Nasal cavity respiratory epithelium epithelial cell of viscerocranial mucosa (primary cell): ENCODE data around the gene IL1R2. TPM values are rescaled to one million over a fixed set of nuclear protein-coding genes. Genes with fewer than 3 reads are reported as not detected.

Experiments
- total RNA-seq: library from RNA; depleted of rRNA; stranded (reverse); fragments of >200 nt; gene quantifications from 2 replicates; pipeline ENCODE4 v1.2.3, GENCODE V29; 2014

IL1R2 gene, protein sequence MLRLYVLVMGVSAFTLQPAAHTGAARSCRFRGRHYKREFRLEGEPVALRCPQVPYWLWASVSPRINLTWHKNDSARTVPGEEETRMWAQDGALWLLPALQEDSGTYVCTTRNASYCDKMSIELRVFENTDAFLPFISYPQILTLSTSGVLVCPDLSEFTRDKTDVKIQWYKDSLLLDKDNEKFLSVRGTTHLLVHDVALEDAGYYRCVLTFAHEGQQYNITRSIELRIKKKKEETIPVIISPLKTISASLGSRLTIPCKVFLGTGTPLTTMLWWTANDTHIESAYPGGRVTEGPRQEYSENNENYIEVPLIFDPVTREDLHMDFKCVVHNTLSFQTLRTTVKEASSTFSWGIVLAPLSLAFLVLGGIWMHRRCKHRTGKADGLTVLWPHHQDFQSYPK
- total RNA-seq: 1.7 TPM in 1 of 2 replicates, not detected in the other

GRCh38 chr2:101991721-101992145 lies at the start of gene IL1R2:
Gene IL1R2 (plus strand): TSS chr2:101991960. CDS start chr2:102008576, 16,616 bp downstream.

Other genes starting within 250 kb of the IL1R2 start
- 1.4 and 22.9 TPM in 2 replicates for gene IL1R1, start 150.8 kb downstream of the IL1R2 start, total RNA-seq
- gene IL1RL2, start 195.1 kb downstream of the IL1R2 start, total RNA-seq: 3.1 and 6.3 TPM in 2 replicates